GM21576 (cell line): Measurements from ENCODE around the gene DUSP2.

Experiments used
- ATAC-seq: cut with Tn5 transposase; IDR thresholded peaks from one replicate; pipeline ENCODE4 v1.9.1; 2021; ENCODE audit warnings: mild to moderate bottlenecking, moderate library complexity; ENCODE audit not compliant: unreplicated experiment

DUSP2 gene

GRCh38 chr2:96116424-96116878, 28.8 kb downstream of the DUSP2 start, which contains the start of gene ADRA2B:
Gene ADRA2B (minus strand): TSS chr2:96116571. CDS start chr2:96116149, 422 bp downstream.
- ATAC-seq: peak; percentile 50

- ATAC-seq: no peak
These were observed 29.4 kb downstream of the DUSP2 start for GRCh38 chr2:96115631-96116423.

DNA sequence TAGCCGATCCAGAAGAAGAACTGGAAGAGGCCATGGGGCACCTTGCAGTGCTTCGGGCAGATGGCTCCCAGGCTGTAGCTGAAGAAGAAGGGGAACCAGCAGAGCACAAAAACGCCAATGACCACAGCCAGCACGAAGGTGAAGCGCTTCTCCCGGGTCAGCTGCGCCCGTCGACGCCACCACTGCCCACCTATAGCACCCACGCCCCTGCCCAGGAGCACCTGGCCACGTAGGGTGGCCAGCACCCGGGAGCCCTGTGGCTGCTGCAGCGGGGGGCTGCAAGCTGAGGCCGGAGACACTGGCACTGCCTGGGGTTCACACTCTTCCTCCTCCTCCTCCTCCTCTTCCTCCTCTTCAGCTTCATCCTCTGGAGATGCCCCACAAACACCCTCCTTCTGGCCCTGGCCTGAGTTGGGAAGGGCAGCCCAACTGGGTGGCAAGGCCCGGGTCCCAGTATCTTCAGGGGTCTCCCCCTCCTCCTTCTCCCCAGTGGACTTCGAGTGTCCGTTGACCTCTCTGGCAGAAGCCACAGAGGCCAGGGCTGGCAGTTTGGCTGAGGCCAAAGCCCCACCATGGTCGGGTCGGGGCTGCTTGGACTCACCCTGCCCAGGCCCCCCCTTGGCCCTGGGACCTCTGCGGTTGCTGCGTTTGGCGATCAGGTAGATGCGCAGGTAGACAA, 30.2 kb downstream of the DUSP2 start:
- ATAC-seq: no peak

DNA sequence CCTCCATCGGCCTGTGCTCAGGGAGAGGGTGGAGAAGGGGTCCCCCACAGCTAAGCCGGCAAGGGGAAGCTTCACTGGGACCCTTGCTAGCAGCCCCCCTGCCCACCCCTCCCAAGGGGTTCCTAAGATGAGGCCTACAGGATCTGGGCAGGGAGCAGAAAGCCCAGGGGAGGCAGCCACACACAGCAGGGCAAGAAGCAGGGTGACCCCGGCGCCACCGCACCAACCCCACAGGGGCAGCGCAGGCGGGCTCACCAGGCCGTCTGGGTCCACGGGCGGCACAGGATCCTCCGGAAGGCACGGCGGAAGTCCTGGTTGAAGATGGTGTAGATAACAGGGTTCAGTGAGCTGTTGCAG, 30.7 kb downstream of the DUSP2 start:
- ATAC-seq: no peak

- no peak for ATAC-seq
These were observed 31.3 kb downstream of the DUSP2 start for GRCh38 chr2:96113951-96114350.

DNA sequence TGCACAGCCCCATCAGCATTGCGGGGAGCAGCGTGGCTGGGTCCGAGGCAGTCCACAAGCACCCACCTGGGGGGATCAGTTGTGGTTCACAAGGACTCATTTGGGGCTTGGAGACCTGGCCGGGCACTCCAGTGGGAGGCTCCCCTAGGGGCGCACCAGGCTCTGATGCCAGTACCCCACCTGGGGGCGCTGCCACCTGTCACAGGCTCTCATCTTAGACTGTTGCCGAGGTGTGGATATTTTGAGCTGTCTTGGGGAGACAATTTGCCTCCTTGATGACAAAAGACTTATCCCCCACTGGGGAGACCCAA, 31.9 kb downstream of the DUSP2 start:
- ATAC-seq: no peak

- ATAC-seq: no peak
These were observed 32.5 kb downstream of the DUSP2 start for GRCh38 chr2:96112501-96113366.

- no peak for ATAC-seq
These were observed 33.3 kb downstream of the DUSP2 start for GRCh38 chr2:96111823-96112500.

DNA sequence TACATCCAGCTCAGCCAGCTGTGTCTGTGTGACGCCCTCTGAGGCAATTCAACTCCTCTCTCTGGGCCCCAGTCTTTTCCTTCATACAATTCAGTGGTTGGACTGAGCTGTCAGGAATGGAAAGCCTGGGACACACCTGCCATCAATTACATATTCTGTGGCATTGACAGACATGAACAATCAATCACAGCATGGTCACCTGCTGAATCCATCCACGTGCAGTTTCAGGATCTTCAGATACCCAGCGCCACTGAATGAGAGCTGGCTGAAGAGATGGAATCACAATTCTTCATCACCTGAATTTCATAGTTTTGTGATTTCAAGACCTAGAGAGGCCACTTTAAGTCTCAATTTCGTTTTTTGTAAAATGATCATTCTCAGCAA, 34.0 kb downstream of the DUSP2 start:
- no peak for ATAC-seq

- no peak for ATAC-seq
These were observed 34.5 kb downstream of the DUSP2 start for GRCh38 chr2:96110621-96111256.

- no peak for ATAC-seq
These were observed 35.2 kb downstream of the DUSP2 start for GRCh38 chr2:96109931-96110511.

GRCh38 chr2:96109361-96109680, 35.9 kb downstream of the DUSP2 start:
- no peak for ATAC-seq

DNA sequence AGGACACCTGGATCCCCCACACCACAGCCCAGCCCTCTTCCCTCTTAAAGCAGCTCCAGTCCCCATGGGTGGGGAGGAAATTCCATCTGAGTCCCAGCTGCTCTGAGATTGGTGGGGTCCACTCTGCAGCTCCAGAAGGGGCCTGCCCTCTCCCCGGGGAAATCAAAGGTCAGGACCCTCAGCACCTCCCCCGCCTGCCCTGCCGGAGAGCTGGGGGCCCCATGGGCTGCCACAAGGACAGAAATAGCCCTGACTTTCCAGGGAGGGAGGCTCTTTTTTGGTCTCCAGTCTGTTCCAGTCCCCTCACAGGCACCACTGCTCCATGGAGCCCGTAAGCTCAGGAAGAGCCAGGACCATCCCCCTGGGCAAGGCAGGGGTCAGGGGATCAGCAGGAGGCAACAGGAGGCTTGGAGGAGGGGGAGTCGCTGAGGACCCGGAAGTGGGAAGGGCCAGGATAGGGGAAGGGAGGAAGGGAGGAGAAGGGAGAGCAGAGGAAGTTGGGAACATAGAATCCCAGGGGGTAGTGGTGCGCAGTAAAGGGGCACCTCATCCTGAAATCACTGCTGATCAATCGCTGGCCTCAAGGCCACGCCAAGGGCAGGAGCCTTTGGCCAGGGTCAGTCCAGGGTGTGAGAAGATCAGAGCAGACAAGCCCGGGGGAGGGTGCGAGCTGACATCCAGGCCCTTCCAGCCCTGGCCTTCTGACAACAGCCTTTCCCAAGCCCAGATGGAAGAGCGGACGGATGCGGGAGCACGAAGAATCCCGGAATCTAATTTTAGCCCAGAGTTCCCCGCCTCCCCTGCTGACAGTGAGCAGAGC, 36.5 kb downstream of the DUSP2 start:
- no peak for ATAC-seq

DNA sequence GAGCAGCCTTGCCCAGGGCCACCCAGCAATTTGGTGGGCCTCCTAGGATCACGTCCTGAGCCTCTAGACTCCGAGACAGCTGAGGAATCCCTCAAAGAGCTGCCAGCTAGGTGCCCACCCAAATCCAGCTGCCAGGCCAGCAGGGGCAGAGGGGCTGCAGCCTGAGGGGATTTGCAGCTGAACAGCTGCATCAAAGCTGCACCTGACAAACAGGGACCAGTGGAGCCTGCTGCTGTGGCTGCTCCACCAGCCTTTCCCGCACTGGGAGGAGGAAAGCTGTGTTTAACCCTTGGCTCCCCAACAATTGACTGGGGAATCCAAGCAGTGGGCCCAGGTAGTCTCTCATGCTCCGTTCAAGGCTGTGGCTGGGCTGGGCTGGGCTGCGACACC, 37.1 kb downstream of the DUSP2 start:
- ATAC-seq: no peak

- ATAC-seq: no peak
These were observed 37.6 kb downstream of the DUSP2 start for GRCh38 chr2:96107708-96108065.

- no peak for ATAC-seq
These were observed 38.1 kb downstream of the DUSP2 start for GRCh38 chr2:96106991-96107707.

GRCh38 chr2:96105994-96106715, 39.1 kb downstream of the DUSP2 start:
- no peak for ATAC-seq

- ATAC-seq: no peak
These were observed 39.9 kb downstream of the DUSP2 start for GRCh38 chr2:96105152-96105915.
